ENCODE measurements around the gene FLRT2.

The FLRT2 gene, protein sequence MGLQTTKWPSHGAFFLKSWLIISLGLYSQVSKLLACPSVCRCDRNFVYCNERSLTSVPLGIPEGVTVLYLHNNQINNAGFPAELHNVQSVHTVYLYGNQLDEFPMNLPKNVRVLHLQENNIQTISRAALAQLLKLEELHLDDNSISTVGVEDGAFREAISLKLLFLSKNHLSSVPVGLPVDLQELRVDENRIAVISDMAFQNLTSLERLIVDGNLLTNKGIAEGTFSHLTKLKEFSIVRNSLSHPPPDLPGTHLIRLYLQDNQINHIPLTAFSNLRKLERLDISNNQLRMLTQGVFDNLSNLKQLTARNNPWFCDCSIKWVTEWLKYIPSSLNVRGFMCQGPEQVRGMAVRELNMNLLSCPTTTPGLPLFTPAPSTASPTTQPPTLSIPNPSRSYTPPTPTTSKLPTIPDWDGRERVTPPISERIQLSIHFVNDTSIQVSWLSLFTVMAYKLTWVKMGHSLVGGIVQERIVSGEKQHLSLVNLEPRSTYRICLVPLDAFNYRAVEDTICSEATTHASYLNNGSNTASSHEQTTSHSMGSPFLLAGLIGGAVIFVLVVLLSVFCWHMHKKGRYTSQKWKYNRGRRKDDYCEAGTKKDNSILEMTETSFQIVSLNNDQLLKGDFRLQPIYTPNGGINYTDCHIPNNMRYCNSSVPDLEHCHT

DNA sequence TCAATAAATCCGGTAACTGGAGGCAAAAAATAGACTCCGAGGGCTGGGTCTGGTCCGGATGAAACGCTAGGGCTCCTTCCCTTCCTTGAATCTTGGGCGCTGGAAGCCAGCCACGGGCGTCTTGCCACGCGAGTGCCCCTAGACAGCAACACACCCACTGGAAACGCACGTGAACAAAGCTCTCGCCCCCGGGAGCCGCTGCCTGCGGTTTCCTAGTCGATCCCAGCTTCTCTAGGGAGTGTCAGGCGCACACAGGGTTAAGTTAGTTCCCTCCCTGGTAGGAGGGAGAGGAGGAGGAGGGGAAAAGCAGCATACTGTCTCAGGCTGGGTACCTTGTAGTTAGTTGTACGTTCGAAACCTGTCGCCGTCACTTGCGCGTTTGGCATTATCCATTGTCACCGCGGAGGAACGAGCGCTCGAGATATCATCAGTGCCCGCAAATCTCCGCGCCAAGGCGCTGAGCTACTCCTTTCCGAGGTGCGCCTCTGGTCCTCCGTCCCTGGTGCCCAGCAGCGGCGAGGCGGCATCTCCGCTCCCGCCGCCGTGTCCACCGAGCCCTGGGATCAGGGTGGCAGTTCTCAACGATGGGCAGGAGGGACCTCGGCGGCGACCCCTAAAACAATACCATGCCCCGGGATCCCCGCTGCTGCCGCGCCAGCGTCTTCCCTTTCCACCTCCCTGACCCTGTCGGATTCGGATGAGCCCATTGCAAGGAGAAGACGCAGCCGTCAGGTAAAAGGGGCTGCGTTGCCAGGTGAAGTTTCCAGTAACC, at the start of gene FLRT2:
Gene FLRT2, plus strand, starts transcription at position 342 of the 772 bp plus-strand sequence. CDS start 91,371 bp downstream, outside the sequence.
- no peak for DNase-seq

DNA sequence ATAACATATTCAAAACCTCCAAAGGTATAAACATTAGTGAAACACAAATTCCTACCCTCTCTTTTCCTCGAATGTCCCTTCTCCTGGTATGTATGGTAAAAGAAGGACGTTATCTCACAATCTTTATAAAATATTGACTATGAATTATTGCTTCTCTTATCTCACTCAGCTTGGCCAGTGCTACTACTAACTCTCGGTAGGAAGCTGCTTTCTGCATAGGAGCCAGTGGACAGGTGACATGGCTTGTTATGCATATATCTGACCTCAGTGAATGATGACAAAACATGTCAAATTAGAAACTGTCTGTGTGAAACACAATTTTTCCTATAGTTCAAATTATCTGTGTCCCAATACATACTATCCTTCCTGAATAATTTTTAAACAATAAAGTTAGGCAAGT, 48.5 kb upstream of the FLRT2 start:
- no peak for DNase-seq

DNA sequence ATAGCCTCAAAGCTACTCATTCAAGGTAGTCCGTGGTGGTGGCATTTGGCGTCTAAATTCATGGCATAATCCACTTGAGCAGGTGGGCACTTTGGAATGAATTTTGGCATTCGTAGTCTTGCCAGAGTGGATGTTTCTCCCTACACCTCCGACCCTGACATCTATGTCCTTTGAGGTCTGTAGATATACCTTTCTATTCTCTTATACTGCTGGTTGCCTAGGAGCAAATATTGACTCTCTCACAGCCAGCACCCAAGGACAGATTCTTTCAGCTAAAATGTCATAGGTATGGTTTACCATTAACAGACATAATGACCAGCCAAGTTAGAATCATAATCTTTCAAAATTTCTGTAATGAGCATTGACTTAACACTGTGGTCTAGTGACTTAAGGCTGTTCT, 47.4 kb upstream of the FLRT2 start:
- no peak for DNase-seq

DNA sequence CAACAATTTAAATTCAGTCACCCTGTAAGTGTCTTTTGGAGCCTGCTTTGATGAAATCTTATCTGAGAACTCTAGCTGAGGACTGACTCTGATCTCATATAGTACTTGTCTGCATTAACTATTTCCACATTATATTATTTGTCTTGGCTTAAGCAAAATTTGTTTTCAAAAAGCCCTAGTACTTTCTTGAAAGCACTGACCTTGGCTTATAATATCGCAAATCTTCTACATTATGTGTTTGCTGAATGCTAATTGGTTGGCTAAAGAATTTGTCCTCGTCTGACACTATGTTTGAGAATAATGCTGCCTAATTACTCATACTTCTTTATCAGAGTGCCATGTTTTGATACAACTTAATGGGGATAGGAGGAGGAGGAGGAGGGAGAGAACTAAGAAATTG, 46.9 kb upstream of the FLRT2 start:
- DNase-seq = no peak

DNA sequence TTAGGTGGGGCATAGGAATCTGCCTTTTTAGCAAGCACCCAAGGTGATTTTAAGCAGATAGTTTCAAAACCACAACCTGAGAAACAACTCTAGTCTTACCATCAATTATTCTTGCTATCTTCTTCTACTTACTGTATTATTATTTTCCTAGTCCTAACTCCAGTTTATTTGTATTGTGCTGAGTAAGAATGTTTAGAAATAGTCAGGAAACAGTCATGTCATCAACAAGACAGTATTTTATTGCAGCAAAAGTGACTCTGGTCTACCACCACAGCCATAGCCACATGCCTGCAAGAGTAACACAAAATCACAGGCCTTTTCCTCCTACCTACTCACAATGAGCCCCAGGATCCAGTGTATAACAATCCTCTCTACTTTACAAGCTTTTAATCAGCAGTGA, 46.3 kb upstream of the FLRT2 start:
- DNase-seq = no peak

DNA sequence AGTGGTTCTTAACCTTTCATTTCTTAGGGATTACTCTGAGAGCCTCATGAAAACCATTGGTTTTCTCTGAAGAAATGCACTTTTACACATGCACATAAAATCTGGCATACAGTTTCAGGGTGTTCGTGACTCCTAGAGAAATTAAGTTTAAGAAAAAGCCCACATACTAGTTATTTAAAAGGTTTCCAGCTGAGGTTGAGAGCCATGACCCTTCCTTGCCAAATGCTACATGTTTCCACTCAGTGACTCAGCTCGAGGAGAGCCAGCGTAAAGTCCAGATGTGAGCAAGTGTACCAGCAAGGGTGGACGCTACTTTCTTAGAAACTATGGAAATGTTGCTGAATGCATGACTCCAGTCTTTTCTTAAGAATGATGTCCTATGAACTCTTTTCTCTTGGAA, 42.7 kb upstream of the FLRT2 start:
- no peak for DNase-seq

DNA sequence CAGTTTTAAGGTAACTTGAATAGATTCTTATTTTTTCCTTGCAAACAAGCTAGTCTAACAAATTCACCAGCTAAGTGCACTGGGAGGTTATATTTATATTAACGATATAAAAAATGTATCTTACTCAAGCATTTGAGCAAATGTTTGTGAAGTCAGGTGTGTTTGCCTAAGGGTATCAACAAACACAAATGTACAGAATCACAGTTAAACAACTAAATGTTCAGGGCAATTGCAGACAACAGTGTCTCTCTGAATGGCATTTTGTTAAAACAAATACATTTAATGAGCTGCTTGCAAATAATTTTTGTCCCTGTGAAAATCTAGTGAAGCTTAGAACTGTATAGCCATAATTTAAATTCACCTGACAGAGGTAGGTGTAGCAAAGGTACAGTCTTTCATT, 28.2 kb upstream of the FLRT2 start:
- no peak for DNase-seq

DNA sequence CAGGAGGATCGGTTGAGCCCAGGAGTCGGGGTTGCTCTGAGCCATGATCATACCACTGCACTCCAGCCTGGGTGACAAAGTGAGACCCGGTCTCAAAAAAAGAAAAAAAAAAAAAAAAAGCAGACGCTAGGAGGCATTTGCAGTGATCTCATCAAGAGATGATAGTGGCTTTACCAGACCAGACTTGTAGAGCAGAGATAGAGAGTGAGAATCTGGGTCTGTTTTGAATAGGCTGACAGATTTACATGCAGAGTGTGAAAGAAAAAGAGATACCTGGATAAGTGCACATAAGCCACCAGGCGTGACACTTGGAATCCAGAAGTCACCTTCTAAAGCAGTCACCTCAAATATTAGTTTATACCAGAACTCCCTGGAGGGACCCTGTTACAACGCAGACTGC, 21.1 kb upstream of the FLRT2 start:
- DNase-seq = no peak

DNA sequence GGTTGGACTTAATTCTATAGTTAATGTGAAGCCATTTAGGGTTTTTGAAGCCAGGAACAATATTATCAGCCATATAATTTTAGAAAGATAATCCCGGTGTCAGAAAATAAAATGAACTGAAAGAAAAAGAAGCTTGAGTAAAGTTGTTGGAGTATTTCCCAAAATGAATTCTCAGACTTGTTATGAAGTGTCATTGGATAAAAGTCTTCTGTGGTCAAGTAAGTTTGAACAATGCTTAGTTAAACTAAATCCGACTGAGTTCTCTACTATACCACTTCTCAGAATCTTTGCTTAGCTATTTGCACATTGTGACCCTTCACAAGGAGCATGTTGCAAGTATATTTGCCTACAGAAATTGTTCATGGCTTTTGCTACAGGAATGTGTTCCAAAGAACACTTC, 17.5 kb upstream of the FLRT2 start:
- no peak for DNase-seq

DNA sequence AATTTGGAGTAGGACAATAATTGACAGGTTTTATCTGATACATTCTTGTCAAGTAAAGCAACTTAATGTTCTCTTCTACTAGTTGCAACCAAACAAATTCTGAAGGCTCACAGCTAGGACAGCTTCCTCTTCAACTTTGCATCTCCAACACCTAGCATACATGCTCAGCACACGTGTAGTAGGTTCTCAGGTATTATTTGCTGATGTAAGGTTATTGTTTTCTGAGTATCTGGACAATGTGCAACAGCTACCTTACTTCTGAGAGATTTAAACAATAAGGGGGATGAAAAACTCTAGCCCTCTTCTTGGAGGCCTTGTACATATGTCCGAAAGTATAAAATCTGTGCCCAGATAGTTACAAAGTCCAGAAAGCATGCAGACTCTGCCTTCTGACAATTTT, 15.5 kb upstream of the FLRT2 start:
- DNase-seq = no peak

DNA sequence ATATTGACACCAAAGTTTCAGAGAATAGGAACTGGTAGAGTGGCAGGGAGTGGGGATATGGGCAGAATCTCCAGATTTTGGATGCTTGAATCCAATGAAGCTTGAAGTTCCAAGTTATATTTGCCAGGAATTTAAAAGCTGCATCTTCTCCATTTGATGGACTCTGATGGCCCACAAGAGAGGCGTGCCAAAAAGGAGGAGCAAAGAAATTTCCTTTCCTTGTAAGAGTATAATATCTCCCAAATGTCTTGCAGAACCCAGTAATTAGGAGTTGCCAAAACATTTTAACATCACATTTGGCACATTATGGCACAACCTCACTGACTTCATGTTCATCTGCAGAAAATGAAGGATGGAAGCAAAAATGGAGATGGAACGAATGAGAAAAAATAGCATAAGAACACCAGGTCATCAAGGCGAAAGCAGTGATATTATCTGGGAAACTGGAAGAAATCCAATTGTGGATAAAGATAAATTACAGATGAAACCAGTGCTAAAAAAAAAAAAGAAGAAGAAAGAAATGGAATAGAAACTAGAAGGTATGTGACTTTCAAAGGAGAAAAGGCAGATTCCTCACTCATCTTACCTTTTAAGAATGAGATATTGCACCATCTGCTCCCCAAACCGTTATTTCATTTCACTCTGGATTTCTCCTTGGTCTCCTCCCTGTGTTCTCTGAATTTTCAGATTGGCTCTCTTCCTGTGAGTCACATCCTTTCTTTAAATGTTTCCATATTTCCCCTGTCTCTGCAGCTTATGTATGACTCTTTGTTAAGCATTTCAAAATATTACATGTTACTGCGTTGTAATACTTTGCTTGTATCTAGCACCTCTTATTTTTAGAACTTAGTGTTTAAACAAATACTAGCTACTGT, 13.5 kb upstream of the FLRT2 start:
- DNase-seq = no peak

DNA sequence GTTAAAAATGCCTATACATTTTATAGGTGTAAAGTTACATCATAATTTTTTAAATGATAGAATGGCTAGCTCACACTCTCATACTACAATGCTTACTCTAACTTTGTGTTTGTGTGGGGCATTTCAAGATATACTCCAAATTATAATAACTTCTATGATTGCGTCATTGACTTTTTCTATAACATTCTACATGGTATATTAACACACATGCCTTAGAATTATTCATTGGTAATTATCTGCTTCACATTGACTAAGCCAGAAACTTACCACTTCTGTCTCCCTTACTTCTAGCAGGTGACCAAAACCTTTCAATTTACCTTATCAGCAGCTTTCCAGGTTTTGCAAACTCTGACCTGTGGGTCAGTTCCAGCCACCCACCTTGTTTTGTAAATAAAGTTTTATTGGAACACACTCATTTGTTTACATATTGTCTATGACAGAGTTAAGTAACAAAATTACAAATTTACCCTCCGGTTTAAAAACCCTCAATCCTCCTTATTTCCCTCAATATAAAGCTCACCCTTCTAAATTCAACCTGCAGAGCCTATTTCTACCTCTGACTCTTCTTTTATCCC, 12.7 kb upstream of the FLRT2 start:
- DNase-seq = no peak

DNA sequence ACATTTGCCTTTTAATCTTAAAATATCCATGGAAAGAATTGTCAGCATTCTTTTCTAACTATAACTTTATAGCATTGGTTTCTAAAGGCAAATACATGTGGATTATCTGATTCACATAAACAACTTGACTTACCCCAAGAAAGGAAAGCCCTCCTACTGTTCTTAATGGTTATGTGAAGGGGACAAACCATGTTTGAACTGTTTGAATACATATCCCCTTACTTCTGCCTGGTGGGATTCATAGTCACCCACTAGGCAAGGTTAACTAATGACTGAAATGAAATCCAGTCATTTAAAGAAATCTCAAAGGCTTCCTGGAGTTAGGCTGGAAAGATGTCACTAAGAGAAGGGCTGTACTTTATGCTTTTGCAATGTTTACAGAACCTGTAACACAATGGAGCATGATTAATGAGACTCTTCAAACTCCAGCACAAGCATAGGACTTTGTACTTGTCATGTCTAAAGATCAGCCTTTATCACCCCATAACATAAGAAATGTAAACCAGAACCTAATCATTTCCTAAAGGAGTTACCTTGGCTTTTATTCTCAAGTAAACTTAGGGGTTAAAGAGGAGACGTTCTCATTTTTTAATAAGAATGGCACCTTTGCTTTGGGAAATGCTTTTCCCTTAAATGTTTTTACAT, 10.2 kb upstream of the FLRT2 start:
- DNase-seq = no peak

DNA sequence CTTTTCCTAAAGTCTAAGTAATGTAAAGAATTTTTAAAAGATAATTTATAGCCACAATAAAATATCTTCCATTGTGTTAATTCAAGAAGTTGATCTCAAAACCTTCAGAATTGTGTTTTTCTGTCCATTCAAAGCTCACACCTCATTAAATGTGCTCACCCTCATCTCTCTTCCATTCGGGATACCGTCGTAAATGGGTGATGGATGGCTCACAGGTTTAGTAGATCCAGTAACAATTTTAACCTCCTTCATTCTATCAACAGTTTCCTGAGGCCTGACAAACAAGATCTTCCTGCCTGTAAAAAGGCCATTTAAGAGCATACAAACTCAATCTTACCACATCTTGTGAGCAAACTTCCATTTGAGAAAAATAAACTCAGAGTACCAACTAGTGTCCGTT, 9.4 kb upstream of the FLRT2 start:
- DNase-seq = no peak

DNA sequence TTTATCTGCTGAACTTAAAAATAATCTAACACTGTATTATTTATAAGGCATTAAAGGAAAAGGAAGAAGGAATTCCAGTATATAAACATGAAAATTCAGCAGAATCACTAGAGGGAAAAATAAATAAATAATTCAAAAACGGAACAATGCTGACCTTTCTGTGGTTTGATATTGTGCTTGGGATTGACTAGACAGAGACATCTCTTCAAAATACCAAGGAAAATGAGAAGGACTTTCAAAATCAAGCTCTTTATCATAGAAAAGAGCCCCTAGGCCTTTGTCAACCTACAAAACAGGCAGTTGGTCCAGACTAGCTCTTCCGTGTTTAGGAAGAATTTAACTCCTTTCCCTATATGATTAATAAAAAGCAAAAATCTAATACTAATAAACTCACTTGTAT, 6.3 kb upstream of the FLRT2 start:
- no peak for DNase-seq

DNA sequence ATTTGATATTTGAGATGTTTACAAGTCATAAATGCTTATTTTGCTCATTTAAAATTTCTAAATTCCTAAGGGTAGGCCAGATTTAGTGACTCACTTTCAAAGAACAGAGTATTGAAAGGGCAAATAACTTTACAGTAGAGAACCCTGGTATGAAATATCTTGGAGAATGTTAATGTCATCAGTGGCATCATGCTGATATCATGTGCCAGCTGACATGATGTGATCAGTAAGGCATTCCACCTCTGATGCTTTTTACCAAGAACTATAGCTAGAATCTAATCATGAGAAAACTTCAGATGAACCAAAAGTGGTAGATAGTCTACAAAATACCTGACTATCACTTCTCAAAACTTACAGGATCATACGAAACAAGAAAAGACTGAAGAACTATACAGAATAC, 2.9 kb upstream of the FLRT2 start:
- no peak for DNase-seq

DNA sequence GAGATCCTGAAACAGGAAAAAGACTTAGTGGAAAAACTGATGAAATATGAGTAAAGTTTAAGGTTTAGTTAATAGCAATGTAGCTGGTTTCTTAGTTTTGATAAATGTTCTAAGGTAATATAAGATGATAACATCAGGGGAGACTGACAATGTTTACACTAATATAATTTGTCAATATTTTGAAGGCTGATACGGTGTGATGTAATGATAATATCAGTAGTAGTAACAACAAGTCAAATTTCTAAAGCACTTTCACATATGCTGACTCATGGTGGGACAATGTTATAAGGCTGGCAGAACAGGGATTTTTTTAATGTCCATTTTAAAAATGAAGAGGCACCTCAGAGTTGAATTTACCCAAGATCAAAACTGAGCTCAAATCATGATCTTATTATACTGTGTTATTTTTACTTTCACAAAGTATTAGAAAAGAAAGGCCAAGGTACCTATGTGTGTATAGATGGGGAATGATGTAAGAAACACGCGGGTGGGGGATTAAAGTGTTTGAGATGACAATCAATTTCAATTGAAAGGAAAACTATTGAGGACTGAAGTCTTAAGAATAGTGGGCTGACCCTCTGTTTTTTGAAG, 2.4 kb upstream of the FLRT2 start:
- DNase-seq = no peak

DNA sequence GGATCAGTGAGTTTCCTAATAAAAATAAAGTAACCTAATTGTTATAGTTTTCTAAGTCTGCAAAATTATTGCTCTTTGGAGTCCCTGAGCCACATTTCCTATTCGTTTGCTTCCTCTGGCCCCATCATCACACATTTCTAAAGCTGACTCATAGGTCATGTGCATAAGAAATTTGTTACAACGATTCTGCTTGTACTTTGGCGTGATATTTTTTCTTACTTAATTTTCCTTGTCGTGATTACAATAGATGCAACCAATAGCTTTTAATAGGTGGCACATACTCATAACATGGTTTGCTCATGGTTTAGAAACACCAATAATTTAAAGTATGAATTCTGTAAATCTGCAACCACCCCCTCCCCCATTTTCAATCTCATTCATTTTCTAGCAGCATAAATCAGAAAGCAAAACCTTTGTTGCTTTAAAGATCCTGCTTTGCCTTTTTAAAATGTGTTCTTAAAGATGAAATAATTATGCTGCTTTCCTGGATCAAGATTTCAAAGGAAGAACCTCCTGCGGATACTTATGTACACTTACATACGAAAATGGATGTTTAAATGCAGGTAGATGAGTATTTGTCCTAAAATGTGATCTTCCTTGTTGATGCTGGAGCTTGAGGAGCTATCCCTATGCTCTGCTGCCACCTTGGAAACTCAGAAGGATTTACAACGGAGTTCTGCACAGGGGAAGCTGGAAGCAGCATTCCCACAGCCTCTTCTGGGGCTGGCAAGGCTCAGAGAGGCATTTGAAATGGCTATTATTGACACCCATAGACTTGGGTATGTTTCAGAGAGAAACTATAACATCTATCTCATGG, 1.7 kb upstream of the FLRT2 start:
- no peak for DNase-seq

DNA sequence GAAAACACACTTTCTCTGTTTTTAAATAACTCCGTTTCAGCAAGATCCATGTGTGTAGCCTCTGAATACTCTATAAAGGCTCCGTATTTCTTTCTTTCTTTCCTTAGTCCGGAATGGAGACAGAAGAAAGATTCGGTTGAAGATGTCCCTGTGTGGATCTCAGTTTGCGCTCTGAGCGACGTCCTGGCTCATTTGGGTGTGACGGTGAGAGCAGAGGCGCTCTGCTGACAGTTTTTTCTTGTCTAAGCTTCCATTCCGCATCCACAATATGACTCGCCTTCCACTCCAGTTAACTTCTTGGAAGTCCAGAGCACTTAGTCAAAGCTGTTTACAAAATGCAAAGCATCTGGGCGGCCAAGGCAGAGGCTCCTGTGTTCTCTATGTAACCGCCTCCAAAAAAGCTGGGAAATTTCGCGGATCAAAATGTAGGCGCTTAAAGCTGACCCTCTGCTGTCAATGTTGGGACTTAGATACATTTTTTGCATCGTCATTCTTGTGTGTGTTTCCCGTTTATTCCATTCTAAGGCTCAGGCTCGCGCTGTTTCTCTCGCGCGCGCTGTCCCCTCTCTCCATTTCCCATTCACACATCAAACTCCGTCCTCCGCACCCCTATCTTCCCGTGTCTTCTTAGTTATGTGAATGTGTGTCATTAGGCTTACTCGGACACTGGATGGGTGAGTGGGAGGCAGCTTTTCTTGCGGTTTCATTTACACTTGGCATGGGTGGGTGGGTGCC, 880 bp upstream of the FLRT2 start:
- DNase-seq = no peak

DNA sequence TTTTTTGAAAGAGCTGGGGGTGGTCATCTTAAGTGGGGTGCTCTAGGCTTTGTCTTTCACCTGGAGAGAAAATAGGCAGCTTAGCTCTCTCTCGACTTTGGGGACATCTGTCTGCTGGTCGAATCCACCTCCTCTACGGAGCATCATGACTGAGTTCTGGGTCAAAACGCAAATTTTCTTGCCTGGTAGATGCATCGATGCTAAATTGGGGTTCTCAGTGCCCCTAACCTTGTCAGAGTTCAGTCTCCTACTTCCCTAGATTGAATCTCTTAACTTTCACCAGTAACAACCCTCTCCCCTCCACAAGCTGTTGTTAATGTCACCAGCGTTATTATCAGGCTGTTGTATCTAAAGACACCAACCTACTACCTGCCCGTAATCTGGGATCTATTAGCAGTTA, 682 bp downstream of the FLRT2 start:
- no peak for DNase-seq
